Testis (tissue), 2 donors: ENCODE measurements around the gene KLHDC8A.

ENCODE experiments used
- POLR2A ChIP-seq: fragments of 450-650 bp; IDR thresholded peaks from one replicate; pipeline ENCODE4 v1.6.1; 2017; ENCODE audit warnings: antibody characterized with exemption, mild to moderate bottlenecking, moderate library complexity
- TF ChIP-seq, protein P1 (sequence below), 3 experiments: fragments of 450-650 bp in 2 of 3; fragments of 200-600 bp in 1 of 3; sonication (generic) in 1 of 3; IDR thresholded peaks; one replicate each; pipeline ENCODE4 v1.5.1; 2016 to 2019; ENCODE audit warnings: antibody characterized with exemption in 3 of 3, mild to moderate bottlenecking in 2 of 3, moderate library complexity in 1 of 3

DNA sequence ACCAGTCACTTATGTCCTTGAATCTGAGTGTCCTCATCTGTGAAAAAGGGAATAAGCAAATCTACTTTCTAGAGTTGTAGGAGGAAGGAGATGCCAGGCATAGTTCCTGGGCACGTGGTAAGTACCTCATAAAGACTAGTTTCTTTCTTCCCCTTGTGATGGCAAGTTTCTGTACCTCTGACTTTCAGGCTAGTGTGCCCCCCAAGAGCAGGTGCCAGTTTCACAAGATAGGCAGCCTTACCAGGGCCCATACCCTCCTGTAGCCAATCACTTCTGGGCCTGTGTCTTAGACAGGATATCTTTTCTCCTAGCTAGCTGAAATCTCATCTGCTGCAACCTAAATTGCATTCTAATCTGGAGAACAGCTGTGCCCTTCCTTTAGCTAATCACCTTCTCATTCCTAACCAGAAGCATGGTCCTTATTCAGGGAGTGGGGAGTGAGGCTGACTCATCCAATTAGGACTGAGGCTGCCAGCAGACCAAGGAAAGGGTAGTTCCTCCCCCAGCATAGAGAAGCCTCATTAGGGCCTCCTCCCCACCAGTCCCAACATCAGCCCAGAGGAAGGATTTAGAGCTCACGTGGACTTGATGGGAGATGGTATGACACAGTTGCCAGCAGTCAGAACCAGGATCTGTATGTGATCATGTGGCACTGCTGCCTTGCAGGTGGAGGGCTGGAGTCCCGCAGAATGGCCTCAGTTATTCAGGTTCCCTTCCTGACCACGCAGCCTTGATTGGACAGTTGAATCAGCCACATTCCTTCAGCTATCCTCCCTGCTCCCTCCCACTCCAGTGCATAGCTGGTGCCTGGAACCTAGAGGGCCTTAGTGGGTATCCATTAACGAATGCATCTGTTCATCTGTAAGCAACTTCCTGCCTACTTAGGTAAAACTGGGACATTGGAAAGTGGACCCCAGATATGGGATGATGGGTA lies 7.9 kb downstream of the KLHDC8A start:
- TF ChIP-seq, protein P1, sequence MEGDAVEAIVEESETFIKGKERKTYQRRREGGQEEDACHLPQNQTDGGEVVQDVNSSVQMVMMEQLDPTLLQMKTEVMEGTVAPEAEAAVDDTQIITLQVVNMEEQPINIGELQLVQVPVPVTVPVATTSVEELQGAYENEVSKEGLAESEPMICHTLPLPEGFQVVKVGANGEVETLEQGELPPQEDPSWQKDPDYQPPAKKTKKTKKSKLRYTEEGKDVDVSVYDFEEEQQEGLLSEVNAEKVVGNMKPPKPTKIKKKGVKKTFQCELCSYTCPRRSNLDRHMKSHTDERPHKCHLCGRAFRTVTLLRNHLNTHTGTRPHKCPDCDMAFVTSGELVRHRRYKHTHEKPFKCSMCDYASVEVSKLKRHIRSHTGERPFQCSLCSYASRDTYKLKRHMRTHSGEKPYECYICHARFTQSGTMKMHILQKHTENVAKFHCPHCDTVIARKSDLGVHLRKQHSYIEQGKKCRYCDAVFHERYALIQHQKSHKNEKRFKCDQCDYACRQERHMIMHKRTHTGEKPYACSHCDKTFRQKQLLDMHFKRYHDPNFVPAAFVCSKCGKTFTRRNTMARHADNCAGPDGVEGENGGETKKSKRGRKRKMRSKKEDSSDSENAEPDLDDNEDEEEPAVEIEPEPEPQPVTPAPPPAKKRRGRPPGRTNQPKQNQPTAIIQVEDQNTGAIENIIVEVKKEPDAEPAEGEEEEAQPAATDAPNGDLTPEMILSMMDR (IDR thresholded peaks at IDR 0.05): no peak
- TF ChIP-seq POLR2A: no peak
